Measurements from ENCODE around the gene MYBPC3.

Gene MYBPC3

GRCh38 chr11:47356129-47356997 lies 3.9 kb upstream of the MYBPC3 start:
- no peak for DNase-seq

GRCh38 chr11:47355283-47356128 lies 3.0 kb upstream of the MYBPC3 start:
- no peak for DNase-seq

GRCh38 chr11:47354913-47355282 lies 2.4 kb upstream of the MYBPC3 start:
- DNase-seq = no peak

GRCh38 chr11:47353978-47354774 lies 1.7 kb upstream of the MYBPC3 start:
- DNase-seq = no peak

- DNase-seq = no peak
Measured at GRCh38 chr11:47351156-47352126, 1.1 kb downstream of the MYBPC3 start.

- no peak for DNase-seq
Measured at GRCh38 chr11:47350315-47350714, 2.2 kb downstream of the MYBPC3 start.

GRCh38 chr11:47349521-47350095 lies 2.9 kb downstream of the MYBPC3 start:
- no peak for DNase-seq

- no peak for DNase-seq
Measured at GRCh38 chr11:47348859-47349258, 3.6 kb downstream of the MYBPC3 start.

- no peak for DNase-seq
Measured at GRCh38 chr11:47348131-47348802, 4.2 kb downstream of the MYBPC3 start.

GRCh38 chr11:47347137-47347536 lies 5.4 kb downstream of the MYBPC3 start:
- DNase-seq = no peak

- DNase-seq = no peak
Measured at GRCh38 chr11:47345890-47346563, 6.5 kb downstream of the MYBPC3 start.

- DNase-seq = no peak
Measured at GRCh38 chr11:47342854-47343253, 9.6 kb downstream of the MYBPC3 start.

GRCh38 chr11:47342036-47342803 lies 10.3 kb downstream of the MYBPC3 start:
- DNase-seq = no peak

- DNase-seq = no peak
Measured at GRCh38 chr11:47340980-47341775, 11.3 kb downstream of the MYBPC3 start.

GRCh38 chr11:47340010-47340409 lies 12.5 kb downstream of the MYBPC3 start:
- no peak for DNase-seq

GRCh38 chr11:47338396-47339241 lies 13.9 kb downstream of the MYBPC3 start:
- DNase-seq = no peak

- DNase-seq = no peak
Measured at GRCh38 chr11:47337229-47337924, 15.1 kb downstream of the MYBPC3 start.

All from CD4-positive, alpha-beta T cell treated with Interleukin-10 for 1 hour (primary cell).